ENCODE data around the gene ASTL. TPM values are rescaled to one million over a fixed set of nuclear protein-coding genes. Genes with fewer than 3 reads are reported as not detected.

ASTL gene
- total RNA-seq, 1 donor from 2014 or later, result not detected

- TF ChIP-seq, protein P1, sequence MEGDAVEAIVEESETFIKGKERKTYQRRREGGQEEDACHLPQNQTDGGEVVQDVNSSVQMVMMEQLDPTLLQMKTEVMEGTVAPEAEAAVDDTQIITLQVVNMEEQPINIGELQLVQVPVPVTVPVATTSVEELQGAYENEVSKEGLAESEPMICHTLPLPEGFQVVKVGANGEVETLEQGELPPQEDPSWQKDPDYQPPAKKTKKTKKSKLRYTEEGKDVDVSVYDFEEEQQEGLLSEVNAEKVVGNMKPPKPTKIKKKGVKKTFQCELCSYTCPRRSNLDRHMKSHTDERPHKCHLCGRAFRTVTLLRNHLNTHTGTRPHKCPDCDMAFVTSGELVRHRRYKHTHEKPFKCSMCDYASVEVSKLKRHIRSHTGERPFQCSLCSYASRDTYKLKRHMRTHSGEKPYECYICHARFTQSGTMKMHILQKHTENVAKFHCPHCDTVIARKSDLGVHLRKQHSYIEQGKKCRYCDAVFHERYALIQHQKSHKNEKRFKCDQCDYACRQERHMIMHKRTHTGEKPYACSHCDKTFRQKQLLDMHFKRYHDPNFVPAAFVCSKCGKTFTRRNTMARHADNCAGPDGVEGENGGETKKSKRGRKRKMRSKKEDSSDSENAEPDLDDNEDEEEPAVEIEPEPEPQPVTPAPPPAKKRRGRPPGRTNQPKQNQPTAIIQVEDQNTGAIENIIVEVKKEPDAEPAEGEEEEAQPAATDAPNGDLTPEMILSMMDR (IDR thresholded peaks at IDR 0.05), result no peak
- Mint-ChIP-seq H3K36me3 (ENCODE audit: unreplicated experiment) (no peaks in the 10 kb centered on the region), H3K9me3 (ENCODE audit: unreplicated experiment) (no peaks in the 10 kb centered on the region), H3K4me1 (ENCODE audit: unreplicated experiment) (no peaks in the 10 kb centered on the region), H3K27ac (ENCODE audit: unreplicated experiment) (no peak overlapping the region), H3K4me3 (ENCODE audit: unreplicated experiment) (peak overlapping the region; percentile 35), H3K27me3 (ENCODE audit: unreplicated experiment) (no peaks in the 10 kb centered on the region)
- no peak for DNase-seq (ENCODE audit: extremely low spot score, unreplicated experiment)
Measured at GRCh38 chr2:96145848-96146152, 7.5 kb upstream of the ASTL start.

DNA sequence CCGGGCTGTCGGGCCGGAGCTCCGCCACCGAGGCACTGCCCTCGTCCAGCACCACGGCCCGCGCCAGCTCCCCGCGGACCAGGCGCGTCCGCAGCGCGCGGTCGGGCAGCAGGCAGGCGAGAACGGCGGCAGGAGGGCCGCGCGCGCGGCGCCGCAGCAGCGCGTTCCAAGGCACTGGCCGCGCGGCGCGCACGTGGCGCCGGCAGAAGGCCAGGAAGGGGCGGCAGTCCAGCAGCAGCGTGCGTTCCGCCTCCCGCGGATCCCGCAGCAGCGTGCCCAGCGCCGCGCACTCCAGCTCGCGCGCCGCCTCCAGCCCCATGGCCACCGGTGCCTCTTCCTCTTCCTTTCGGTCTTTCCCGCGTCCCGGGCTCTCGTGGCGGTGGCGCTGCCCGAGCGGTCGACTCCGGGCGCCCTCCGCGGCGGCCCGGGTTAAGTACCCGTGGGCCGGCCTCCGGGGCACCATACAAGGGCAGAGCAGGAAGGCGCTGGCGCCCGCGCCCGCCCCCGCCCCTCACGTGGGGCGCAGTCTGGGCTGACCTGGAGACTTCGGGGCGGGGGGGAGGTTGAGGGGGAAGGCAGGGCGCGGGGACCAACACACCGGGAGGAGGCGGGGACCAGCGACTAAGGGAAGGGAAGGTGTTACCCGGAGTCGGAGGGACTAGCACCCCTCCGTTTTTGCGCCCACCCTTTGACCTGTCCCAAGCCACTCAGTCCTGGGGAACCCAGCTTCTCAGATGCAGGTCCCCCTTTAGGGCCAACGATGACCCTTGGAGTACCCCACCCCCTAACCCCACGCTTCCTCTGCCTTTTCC is 6.9 kb upstream of the ASTL start, which contains the start of gene DUSP2:
DUSP2 (minus strand) TSS at position 405 of the 812 bp plus-strand sequence; CDS start at position 319, 86 bp downstream.
- no peaks in the 10 kb centered on the region for H3K27me3 Mint-ChIP-seq (ENCODE audit: unreplicated experiment)
- H3K27ac Mint-ChIP-seq (ENCODE audit: unreplicated experiment), result no peak within 1 kb of the TSS
- no peaks in the 10 kb centered on the region for H3K4me1 Mint-ChIP-seq (ENCODE audit: unreplicated experiment)
- H3K9me3 Mint-ChIP-seq (ENCODE audit: unreplicated experiment), result no peaks in the 10 kb centered on the region
- DNase-seq (ENCODE audit: extremely low spot score, unreplicated experiment), result no peak
- H3K4me3 Mint-ChIP-seq (ENCODE audit: unreplicated experiment), result peak within 1 kb of the TSS; percentile 67
- TF ChIP-seq, protein P1 (IDR thresholded peaks at IDR 0.05), result no peak
- H3K36me3 Mint-ChIP-seq (ENCODE audit: unreplicated experiment), result no peaks in the 10 kb centered on the region

DNA sequence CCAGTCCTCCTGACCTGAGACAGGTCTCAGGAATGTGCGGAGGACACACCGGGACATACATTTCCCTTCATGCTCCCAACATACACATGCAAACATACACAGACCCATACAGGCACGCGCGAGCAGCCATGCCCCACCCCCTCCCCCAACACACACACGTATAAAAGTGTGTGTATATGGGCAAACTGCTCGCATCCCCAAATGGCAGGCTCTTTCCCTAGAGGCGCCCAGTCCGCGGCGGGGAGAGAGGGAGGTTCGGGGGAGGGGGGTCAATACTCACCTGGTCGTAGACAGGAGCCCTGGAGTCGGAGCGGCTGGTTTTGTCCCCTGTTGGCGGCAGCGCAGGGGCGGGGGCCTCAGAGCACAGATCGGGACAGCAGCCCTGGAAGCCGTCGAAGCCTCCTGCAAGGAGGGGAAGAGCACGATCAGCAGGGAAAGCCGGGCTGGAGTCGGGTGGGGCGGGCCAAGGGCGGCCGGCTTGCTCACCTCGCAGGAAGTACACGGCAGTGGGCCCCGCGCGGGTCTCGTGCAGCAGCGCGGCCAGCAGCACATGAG is 6.3 kb upstream of the ASTL start:
- H3K27ac Mint-ChIP-seq (ENCODE audit: unreplicated experiment), result no peak overlapping the region
- H3K4me1 Mint-ChIP-seq (ENCODE audit: unreplicated experiment), result no peaks in the 10 kb centered on the region
- no peaks in the 10 kb centered on the region for H3K36me3 Mint-ChIP-seq (ENCODE audit: unreplicated experiment)
- peak overlapping the region; percentile 67 for H3K4me3 Mint-ChIP-seq (ENCODE audit: unreplicated experiment)
- H3K9me3 Mint-ChIP-seq (ENCODE audit: unreplicated experiment), result no peaks in the 10 kb centered on the region
- no peaks in the 10 kb centered on the region for H3K27me3 Mint-ChIP-seq (ENCODE audit: unreplicated experiment)
- TF ChIP-seq, protein P1 (IDR thresholded peaks at IDR 0.05), result no peak
- no peak for DNase-seq (ENCODE audit: extremely low spot score, unreplicated experiment)

- no peaks in the 10 kb centered on the region for H3K36me3 Mint-ChIP-seq (ENCODE audit: unreplicated experiment)
- no peak overlapping the region for H3K27ac Mint-ChIP-seq (ENCODE audit: unreplicated experiment)
- no peaks in the 10 kb centered on the region for H3K4me1 Mint-ChIP-seq (ENCODE audit: unreplicated experiment)
- H3K9me3 Mint-ChIP-seq (ENCODE audit: unreplicated experiment), result no peaks in the 10 kb centered on the region
- TF ChIP-seq, protein P1 (IDR thresholded peaks at IDR 0.05), result no peak
- DNase-seq (ENCODE audit: extremely low spot score, unreplicated experiment), result no peak
- peak overlapping the region; percentile 67 for H3K4me3 Mint-ChIP-seq (ENCODE audit: unreplicated experiment)
- no peaks in the 10 kb centered on the region for H3K27me3 Mint-ChIP-seq (ENCODE audit: unreplicated experiment)
Measured at GRCh38 chr2:96143848-96144480, 5.7 kb upstream of the ASTL start.

DNA sequence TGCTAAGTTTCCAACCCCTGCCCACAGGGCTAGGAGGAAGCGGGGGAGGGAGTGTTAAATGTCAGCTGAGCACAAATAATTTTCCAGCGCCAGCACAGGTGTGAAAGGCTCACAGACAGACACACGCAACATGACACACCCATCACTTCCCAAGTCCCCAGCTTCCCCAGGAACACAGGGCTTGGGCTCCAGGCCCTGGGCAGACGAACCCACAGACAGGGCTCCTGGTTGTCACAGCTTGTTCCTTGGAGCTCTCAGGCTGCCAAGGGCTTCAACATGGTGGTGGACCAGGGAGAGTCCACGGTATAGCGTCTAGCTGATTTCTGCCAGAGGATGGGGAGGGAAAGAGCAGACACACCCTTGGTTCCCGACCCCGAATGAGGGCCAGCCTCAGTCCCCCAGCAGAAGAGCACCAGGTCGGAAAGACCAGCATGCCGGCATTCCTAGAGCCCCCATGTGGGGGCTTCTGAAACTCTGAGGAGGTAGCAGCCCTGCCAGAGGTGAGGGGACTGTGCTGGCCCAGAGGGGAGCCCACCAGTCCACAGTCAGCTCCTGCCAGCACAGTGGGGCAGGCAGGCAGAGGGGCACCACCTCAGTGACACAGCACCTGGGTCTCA is 5.0 kb upstream of the ASTL start:
- H3K9me3 Mint-ChIP-seq (ENCODE audit: unreplicated experiment), result no peaks in the 10 kb centered on the region
- no peak overlapping the region for H3K4me3 Mint-ChIP-seq (ENCODE audit: unreplicated experiment)
- TF ChIP-seq, protein P1 (IDR thresholded peaks at IDR 0.05), result no peak
- DNase-seq (ENCODE audit: extremely low spot score, unreplicated experiment), result no peak
- H3K27ac Mint-ChIP-seq (ENCODE audit: unreplicated experiment), result no peak overlapping the region
- H3K4me1 Mint-ChIP-seq (ENCODE audit: unreplicated experiment), result no peaks in the 10 kb centered on the region
- H3K36me3 Mint-ChIP-seq (ENCODE audit: unreplicated experiment), result no peaks in the 10 kb centered on the region
- no peaks in the 10 kb centered on the region for H3K27me3 Mint-ChIP-seq (ENCODE audit: unreplicated experiment)

Data from osteocyte (in vitro differentiated cells).